Mononuclear cell (primary cell): ENCODE data around the gene CCNL1. TPM values are rescaled to one million over a fixed set of nuclear protein-coding genes. Genes with fewer than 3 reads are reported as not detected.
"Not testable (repeated sequence)": the region's sequence is repeated elsewhere in the genome, so short reads cannot be mapped to it uniquely, and the experiment has no call there.

Experiments
- H3K27me3 ChIP-seq: 2 replicates; pipeline ENCODE4 v1.6.0; 2011; ENCODE audit warnings: low read length, control low read depth; ENCODE audit not compliant: insufficient read depth
- H3K4me1 ChIP-seq: 2 replicates; pipeline ENCODE4 v1.5.1; 2011; ENCODE audit warnings: mild to moderate bottlenecking, low read length, control low read depth; ENCODE audit not compliant: insufficient read depth
- H3K4me3 ChIP-seq: 2 replicates; pipeline ENCODE4 v1.5.1; 2011; ENCODE audit warnings: mild to moderate bottlenecking, low read length, moderate library complexity
- H3K9me3 ChIP-seq: 2 replicates; pipeline ENCODE4 v1.5.1; 2011; ENCODE audit warnings: low read depth, mild to moderate bottlenecking, control low read depth, low read length
- total RNA-seq: library from RNA; depleted of rRNA; stranded (reverse); fragments of >200 nt; gene quantifications from one replicate; pipeline ENCODE4 v1.2.3, GENCODE V29; 2012

The CCNL1 gene
- total RNA-seq, 1 donor = 1,619 TPM

- H3K27me3 ChIP-seq = no peaks in the 10 kb centered on the region
- H3K4me3 ChIP-seq = no peak overlapping the region
- H3K4me1 ChIP-seq = peaks cover 22% of the 10 kb centered on the region
- H3K9me3 ChIP-seq = no peaks in the 10 kb centered on the region
Measured at GRCh38 chr3:157176934-157177333, 17.0 kb upstream of the CCNL1 start.

- H3K27me3 ChIP-seq = no peaks in the 10 kb centered on the region
- H3K4me1 ChIP-seq = peaks cover 27% of the 10 kb centered on the region
- no peaks in the 10 kb centered on the region for H3K9me3 ChIP-seq
- peak overlapping the region; percentile 70 for H3K4me3 ChIP-seq
Measured at GRCh38 chr3:157175691-157176507, 16.0 kb upstream of the CCNL1 start.

GRCh38 chr3:157174649-157175498 lies 14.9 kb upstream of the CCNL1 start:
- peak overlapping the region; percentile 70 for H3K4me3 ChIP-seq
- H3K9me3 ChIP-seq = no peaks in the 10 kb centered on the region
- H3K27me3 ChIP-seq = no peaks in the 10 kb centered on the region
- H3K4me1 ChIP-seq = peaks cover 31% of the 10 kb centered on the region

- no peaks in the 10 kb centered on the region for H3K9me3 ChIP-seq
- H3K4me3 ChIP-seq = peak overlapping the region; percentile 70
- peaks cover 31% of the 10 kb centered on the region for H3K4me1 ChIP-seq
- no peaks in the 10 kb centered on the region for H3K27me3 ChIP-seq
Measured at GRCh38 chr3:157174290-157174648, 14.3 kb upstream of the CCNL1 start.

DNA sequence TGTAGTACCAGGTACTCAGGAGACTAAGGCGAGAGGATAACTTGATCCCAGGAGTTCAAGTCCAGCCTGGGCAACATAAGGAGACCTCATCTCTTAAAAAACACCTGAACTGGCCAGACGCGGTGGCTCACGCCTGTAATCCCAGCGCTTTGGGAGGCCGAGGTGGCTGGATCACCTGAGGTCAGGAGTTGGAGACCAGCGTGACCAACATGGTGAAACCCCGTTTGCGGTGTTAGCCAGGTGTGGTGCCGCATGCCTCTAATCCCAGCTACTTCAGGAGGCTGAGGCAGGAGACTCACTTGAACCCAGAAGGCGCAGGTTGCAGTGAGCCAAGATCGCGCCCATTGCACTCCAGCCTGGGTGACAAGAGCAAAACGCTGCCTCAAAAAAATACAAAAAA lies 13.4 kb upstream of the CCNL1 start:
- H3K4me1 ChIP-seq = peaks cover 31% of the 10 kb centered on the region
- not testable (repeated sequence) for H3K4me3 ChIP-seq, H3K9me3 ChIP-seq, H3K27me3 ChIP-seq

- Histone ChIP-seq H3K4me3 (no peak overlapping the region), H3K4me1 (peaks cover 31% of the 10 kb centered on the region), H3K27me3 (no peaks in the 10 kb centered on the region), H3K9me3 (no peaks in the 10 kb centered on the region)
Measured at GRCh38 chr3:157172746-157173145, 12.8 kb upstream of the CCNL1 start.

GRCh38 chr3:157170861-157171260 lies 10.9 kb upstream of the CCNL1 start:
- Histone ChIP-seq H3K9me3 (no peaks in the 10 kb centered on the region), H3K27me3 (no peaks in the 10 kb centered on the region), H3K4me3 (no peak overlapping the region), H3K4me1 (peaks cover 19% of the 10 kb centered on the region)

- no peak overlapping the region for H3K4me3 ChIP-seq
- H3K4me1 ChIP-seq = peaks cover 18% of the 10 kb centered on the region
- H3K27me3 ChIP-seq = no peaks in the 10 kb centered on the region
- no peaks in the 10 kb centered on the region for H3K9me3 ChIP-seq
Measured at GRCh38 chr3:157167371-157168042, 7.6 kb upstream of the CCNL1 start.

- no peaks in the 10 kb centered on the region for H3K27me3 ChIP-seq
- no peaks in the 10 kb centered on the region for H3K9me3 ChIP-seq
- H3K4me1 ChIP-seq = peaks cover 22% of the 10 kb centered on the region
- H3K4me3 ChIP-seq = no peak overlapping the region
Measured at GRCh38 chr3:157166561-157166960, 6.6 kb upstream of the CCNL1 start.

- Histone ChIP-seq H3K4me3 (no peak overlapping the region), H3K27me3 (no peaks in the 10 kb centered on the region), H3K9me3 (no peaks in the 10 kb centered on the region), H3K4me1 (peaks cover 23% of the 10 kb centered on the region)
Measured at GRCh38 chr3:157166115-157166514, 6.2 kb upstream of the CCNL1 start.

DNA sequence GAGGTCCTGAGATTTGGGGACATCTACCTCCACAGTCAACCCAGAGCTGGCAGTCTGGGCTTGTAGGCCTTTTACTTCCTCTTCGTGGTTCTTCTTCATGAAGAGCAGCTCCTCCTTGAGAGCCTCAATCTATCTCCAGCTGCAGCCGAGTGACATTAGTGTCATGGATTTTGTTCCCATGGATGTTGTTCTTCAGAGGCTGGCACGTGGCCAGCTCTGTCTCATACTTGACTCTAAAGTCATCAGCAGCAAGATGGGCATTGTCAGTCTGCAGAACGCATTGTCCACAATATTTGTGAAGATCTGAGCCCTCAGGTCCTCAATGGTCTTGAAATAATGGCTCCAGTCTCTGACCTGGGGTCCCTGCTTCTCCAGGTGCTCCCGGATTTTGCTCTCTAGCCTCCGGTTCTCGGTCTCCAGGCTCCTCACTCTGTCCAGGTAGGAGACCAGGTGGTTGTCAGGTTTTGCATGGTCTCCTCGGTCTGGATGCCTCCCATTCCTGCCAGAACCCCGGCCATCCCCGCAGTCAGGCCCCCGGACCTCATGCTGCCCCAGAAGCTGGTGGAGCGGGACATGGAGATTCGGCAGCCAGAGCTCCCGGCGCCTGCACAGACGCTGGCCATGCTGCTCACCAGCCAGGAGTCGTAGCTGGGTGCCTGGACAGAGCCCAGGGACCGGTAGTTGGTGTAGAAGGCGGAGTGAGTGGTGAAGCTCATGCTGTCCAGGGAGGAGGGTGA lies 3.4 kb upstream of the CCNL1 start:
- Histone ChIP-seq H3K4me3 (no peak overlapping the region), H3K9me3 (no peaks in the 10 kb centered on the region), H3K27me3 (no peaks in the 10 kb centered on the region), H3K4me1 (peaks cover 27% of the 10 kb centered on the region)

DNA sequence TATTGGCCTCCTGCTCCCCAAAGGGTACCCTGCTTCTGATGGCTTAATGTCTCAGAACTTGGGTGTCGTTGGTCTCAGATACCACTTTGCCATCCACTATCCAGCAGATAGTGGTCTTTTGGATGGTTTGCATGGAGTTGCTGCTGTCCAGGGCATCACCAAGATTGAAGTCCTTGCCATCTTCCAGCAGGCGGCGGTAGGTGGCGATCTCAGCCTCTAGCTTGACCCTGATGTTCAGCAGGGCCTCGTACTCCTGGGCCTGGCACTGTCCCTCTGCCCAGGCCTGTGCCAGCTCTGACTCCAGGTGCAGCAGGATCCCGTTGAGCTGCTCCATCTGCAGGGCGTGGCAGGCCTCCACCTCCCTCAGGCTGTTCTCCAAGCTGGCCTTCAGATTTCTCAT lies 2.7 kb upstream of the CCNL1 start:
- not testable (repeated sequence) for H3K9me3 ChIP-seq, H3K4me3 ChIP-seq, H3K27me3 ChIP-seq
- H3K4me1 ChIP-seq = peaks cover 35% of the 10 kb centered on the region

DNA sequence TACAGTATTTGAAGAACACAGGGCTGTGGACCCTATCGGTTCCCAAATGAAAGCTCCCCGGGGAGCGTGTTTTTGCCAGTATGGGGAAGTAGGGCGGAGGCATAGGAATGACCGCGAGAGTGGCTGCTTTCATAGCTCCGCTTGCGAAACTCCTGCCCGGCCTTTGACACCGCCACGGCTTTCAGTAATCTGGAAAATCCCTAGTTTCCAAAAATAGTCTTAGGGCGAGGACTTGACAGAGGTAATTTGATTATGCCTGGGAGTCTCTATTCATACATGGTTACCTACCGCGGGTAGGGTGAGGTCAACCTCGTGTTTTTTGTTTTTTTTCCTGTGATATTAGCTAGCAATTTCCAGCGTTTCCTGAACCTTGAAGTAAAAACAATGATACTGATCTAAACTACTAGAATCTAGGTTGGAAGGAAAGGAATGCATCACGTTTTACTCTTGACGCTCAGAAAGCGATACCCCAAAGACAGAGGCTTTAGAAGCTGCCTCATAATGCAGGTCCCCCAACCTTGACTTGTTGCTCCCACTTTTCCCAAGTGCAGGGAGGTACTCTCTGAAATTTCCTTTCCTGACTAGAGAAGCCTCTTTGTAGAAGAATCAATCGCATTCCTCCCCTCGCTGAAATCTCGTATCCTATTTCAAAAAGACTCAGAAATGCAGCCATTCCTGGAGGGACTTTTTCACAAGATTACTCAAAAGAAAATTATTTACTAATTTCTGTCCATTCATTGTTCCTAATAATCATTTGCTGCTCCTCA lies 894 bp upstream of the CCNL1 start:
- H3K4me1 ChIP-seq = peaks cover 48% of the 10 kb centered on the region

More for the DNA sequence above, 894 bp upstream of the CCNL1 start:
- H3K4me3 ChIP-seq = peak overlapping the region; percentile 94
- H3K9me3 ChIP-seq = no peaks in the 10 kb centered on the region
- no peaks in the 10 kb centered on the region for H3K27me3 ChIP-seq
